K562 (cell line): Measurements from ENCODE around the gene CHST13.

Source experiments
- BACH1 ChIP-seq: fragments of 200-800 bp; sonication (Bioruptor generic); IDR thresholded peaks from 2 replicates; pipeline ENCODE4 v1.6.1; 2016; ENCODE audit warnings: missing genetic modification characterization, missing compliant biosample characterization
- EGR1 ChIP-seq: fragments of 450-650 bp; conservative IDR thresholded peaks from 2 replicates; pipeline ENCODE4 v1.6.1; 2017; ENCODE audit warnings: mild to moderate bottlenecking
- POLR2A ChIP-seq: fragments of 450-650 bp; conservative IDR thresholded peaks from 2 replicates; pipeline ENCODE4 v1.6.1; 2016
- RFX5 ChIP-seq: IDR thresholded peaks from 2 replicates; pipeline ENCODE4 v1.6.1; 2011; ENCODE audit warnings: low read depth, mild to moderate bottlenecking, improper control_type of control experiment, low read length

DNA sequence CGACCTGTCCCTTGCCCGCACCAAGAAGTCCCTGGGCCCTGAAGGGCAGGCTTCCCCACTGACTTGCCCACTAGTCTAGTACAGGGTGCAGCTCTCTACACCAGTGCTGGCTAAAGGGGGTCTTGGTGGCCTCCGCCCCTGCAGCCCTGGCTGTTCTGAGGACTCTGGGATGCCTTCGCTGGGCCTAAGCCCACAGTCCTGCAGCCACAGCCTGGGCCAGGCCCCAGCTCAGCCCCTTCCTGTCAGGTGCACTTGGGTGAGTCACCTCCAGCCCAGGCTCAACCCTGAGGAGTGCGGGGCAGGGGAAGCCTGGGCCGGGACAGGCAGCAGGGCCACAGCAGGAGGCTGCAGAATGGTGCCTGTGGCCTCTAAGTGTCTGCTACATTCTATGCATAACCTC, 33.8 kb downstream of the CHST13 start:
- no peak for TF ChIP-seq POLR2A
- no peak for TF ChIP-seq EGR1
- TF ChIP-seq RFX5 = no peak
- no peak for TF ChIP-seq BACH1
